DND-41 (cell line): ENCODE results near the gene MSH5.

Source experiments
- ATAC-seq: fragments of 200-7000 bp; cut with Tn5 transposase; 3 replicates; pipeline ENCODE4 v1.9.1; 2021; ENCODE audit warnings: low read depth; ENCODE audit not compliant: insufficient read depth
- DNase-seq: peaks from one replicate; pipeline ENCODE4 v3.0.0-alpha.2; 2020
- H2AFZ ChIP-seq: 2 replicates; pipeline ENCODE4 v1.6.0; 2012; ENCODE audit warnings: low read depth, low read length
- H3K27ac ChIP-seq: 2 replicates; pipeline ENCODE4 v1.5.1; 2012; ENCODE audit warnings: low read length, inconsistent platforms
- H3K27me3 ChIP-seq: fragments of 200-600 bp; sonication (generic); 2 replicates; pipeline ENCODE4 v1.6.0; 2012; ENCODE audit warnings: low read length, mild to moderate bottlenecking, inconsistent platforms; ENCODE audit not compliant: insufficient read depth, poor library complexity
- H3K36me3 ChIP-seq: 2 replicates; pipeline ENCODE4 v1.5.1; 2012; ENCODE audit warnings: low read length, inconsistent platforms; ENCODE audit not compliant: insufficient read depth
- H3K4me1 ChIP-seq: 2 replicates; pipeline ENCODE4 v1.5.1; 2012; ENCODE audit warnings: mild to moderate bottlenecking, low read length; ENCODE audit not compliant: insufficient read depth
- H3K4me2 ChIP-seq: 2 replicates; pipeline ENCODE4 v1.6.0; 2012; ENCODE audit warnings: mild to moderate bottlenecking, moderate library complexity, low read length, inconsistent platforms; ENCODE audit not compliant: insufficient read depth
- H3K4me3 ChIP-seq, 2 experiments: fragments of 200-600 bp in 1 of 2; shearing (Covaris generic) in 1 of 2; 2 replicates each; pipeline ENCODE4 v1.5.1; 2012 to 2016; ENCODE audit warnings: inconsistent platforms in 2 of 2, low read length in 2 of 2, mild to moderate bottlenecking in 2 of 2, low read depth in 1 of 2, moderate library complexity in 1 of 2
- H3K79me2 ChIP-seq: 2 replicates; pipeline ENCODE4 v1.6.0; 2012; ENCODE audit warnings: low read length, inconsistent platforms; ENCODE audit not compliant: insufficient read depth
- H3K9ac ChIP-seq: 2 replicates; pipeline ENCODE4 v1.6.0; 2012; ENCODE audit warnings: low read depth, mild to moderate bottlenecking, inconsistent platforms, low read length, moderate library complexity
- H3K9me3 ChIP-seq: 2 replicates; pipeline ENCODE4 v1.5.1; 2012; ENCODE audit warnings: low read length, moderate library complexity, mild to moderate bottlenecking, inconsistent platforms; ENCODE audit not compliant: insufficient read depth, severe bottlenecking
- H4K20me1 ChIP-seq: 2 replicates; pipeline ENCODE4 v1.6.0; 2012; ENCODE audit warnings: low read length; ENCODE audit not compliant: insufficient read depth
- EZH2 ChIP-seq: IDR thresholded peaks from 3 replicates; pipeline ENCODE4 v1.6.1; 2012; ENCODE audit warnings: borderline replicate concordance, low read depth, mild to moderate bottlenecking, moderate library complexity, low read length, inconsistent platforms; ENCODE audit not compliant: severe bottlenecking
- TF ChIP-seq, protein P1 (sequence below): IDR thresholded peaks from 2 replicates; pipeline ENCODE4 v1.5.1; 2012; ENCODE audit warnings: borderline replicate concordance, low read length, moderate library complexity, mild to moderate bottlenecking; ENCODE audit not compliant: poor library complexity, severe bottlenecking; ENCODE audit errors: extremely low read depth

Gene MSH5

DNA sequence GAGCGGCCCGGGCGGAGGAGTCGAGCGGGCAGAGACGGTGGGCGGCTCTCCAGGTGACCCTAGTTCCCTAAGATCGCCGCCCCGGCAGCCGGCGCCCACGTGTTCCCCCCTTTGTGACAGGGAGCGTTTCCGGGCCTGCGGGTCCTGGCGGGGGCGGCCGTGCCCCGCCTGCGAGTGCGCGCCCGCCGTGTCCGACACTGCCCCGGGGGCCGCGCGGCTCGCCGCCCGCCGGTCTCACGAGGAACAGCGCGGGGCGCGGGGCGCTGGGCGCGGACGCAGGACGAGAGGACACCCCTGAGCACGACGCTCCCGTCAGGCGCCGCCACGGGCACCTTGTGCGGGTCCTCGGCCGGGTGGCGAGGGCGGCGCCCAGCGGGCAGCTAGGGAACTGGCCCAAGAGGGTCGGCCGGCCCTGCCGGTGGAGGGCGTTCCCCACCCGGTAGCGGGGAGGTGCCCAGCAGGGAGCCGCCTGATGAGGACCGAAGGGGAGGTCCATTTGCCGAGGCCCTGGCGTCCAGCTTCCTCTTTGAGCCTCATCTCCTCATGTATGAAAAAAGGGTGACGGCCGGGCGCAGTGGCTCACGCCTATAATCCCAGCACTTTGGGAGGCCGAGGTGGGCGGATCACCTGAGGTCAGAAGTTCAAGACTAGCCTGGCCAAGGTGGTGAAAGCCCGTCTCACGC, 56.0 kb downstream of the MSH5 start, which contains the start of gene VARS1:
Gene VARS1, minus strand, starts transcription at position 137 of the 683 bp plus-strand sequence. CDS start 535 bp downstream, outside the sequence.
- Histone ChIP-seq H4K20me1 (no peaks in the 10 kb centered on the region), H3K9me3 (no peaks in the 10 kb centered on the region), H3K36me3 (peaks cover 45% of the 10 kb centered on the region), H3K9ac (peak within 1 kb of the TSS; percentile 93), H3K79me2 (peaks cover 46% of the 10 kb centered on the region), H3K4me1 (peaks cover 40% of the 10 kb centered on the region), H2AFZ (peak within 1 kb of the TSS; percentile 92), H3K27ac (peak within 1 kb of the TSS; percentile 93), H3K4me3 (peak within 1 kb of the TSS; percentile 97 to 99), H3K4me2 (peak within 1 kb of the TSS; percentile 94), H3K27me3 (no peaks in the 10 kb centered on the region)
- TF ChIP-seq, protein P1, sequence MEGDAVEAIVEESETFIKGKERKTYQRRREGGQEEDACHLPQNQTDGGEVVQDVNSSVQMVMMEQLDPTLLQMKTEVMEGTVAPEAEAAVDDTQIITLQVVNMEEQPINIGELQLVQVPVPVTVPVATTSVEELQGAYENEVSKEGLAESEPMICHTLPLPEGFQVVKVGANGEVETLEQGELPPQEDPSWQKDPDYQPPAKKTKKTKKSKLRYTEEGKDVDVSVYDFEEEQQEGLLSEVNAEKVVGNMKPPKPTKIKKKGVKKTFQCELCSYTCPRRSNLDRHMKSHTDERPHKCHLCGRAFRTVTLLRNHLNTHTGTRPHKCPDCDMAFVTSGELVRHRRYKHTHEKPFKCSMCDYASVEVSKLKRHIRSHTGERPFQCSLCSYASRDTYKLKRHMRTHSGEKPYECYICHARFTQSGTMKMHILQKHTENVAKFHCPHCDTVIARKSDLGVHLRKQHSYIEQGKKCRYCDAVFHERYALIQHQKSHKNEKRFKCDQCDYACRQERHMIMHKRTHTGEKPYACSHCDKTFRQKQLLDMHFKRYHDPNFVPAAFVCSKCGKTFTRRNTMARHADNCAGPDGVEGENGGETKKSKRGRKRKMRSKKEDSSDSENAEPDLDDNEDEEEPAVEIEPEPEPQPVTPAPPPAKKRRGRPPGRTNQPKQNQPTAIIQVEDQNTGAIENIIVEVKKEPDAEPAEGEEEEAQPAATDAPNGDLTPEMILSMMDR = peak; percentile 93
- no peak for TF ChIP-seq EZH2
- peak; percentile 75 for ATAC-seq
- DNase-seq = peak; percentile 84

DNA sequence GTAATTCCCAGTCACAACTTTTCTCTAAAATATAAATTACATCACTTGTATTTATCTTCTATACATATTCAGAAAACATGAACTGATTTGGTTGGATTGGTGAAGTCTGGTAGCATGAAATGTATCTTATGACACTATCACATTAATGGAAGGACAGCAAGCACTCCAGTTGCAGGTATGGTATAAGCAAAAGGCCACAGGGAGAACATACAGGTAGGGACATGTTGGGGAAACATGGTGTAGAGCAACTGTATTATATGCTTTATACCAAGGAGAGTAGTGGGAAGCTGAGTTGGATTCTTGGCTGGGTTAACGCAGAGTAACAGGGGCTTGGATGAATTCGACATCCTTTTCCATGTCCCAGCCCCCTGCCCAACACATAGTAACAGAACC, 57.2 kb downstream of the MSH5 start:
- no peak overlapping the region for H3K9ac ChIP-seq
- no peak for DNase-seq
- H3K4me2 ChIP-seq = no peak overlapping the region
- H3K27ac ChIP-seq = no peak overlapping the region
- H2AFZ ChIP-seq = no peak overlapping the region
- peaks cover 36% of the 10 kb centered on the region for H3K4me1 ChIP-seq
- no peaks in the 10 kb centered on the region for H3K27me3 ChIP-seq
- H3K79me2 ChIP-seq = peaks cover 44% of the 10 kb centered on the region
- TF ChIP-seq, protein P1 = no peak
- no peak for TF ChIP-seq EZH2
- ATAC-seq = no peak
- peaks cover 38% of the 10 kb centered on the region for H3K36me3 ChIP-seq
- H3K9me3 ChIP-seq = no peaks in the 10 kb centered on the region
- H3K4me3 ChIP-seq = no peak overlapping the region
- no peaks in the 10 kb centered on the region for H4K20me1 ChIP-seq

DNA sequence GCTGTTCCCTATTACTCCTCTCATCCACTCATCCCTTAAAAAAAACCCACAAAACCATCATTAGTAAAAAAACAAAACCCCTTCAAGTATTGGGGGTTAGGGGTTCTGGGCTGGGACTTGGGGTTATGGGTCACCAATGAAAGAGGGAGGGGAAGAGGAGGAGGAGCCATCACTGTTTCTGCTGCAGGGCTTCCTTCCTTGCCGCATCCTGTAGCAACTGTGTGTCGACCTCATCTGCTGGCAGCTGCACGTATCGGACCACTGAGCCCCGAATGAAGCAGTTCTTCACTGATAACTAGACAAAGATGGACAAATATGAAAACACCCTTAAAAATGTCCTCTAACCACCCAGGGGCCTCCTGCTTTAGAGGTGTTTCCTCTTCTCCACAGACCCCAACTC, 57.8 kb downstream of the MSH5 start:
- no peak overlapping the region for H3K9ac ChIP-seq
- no peak overlapping the region for H3K4me2 ChIP-seq
- peaks cover 36% of the 10 kb centered on the region for H3K36me3 ChIP-seq

More for the DNA sequence above, 57.8 kb downstream of the MSH5 start:
- no peaks in the 10 kb centered on the region for H3K9me3 ChIP-seq
- H3K79me2 ChIP-seq = peaks cover 41% of the 10 kb centered on the region
- H3K27ac ChIP-seq = no peak overlapping the region
- no peaks in the 10 kb centered on the region for H3K27me3 ChIP-seq
- H3K4me1 ChIP-seq = peaks cover 30% of the 10 kb centered on the region
- TF ChIP-seq EZH2 = no peak
- TF ChIP-seq, protein P1 = no peak
- H3K4me3 ChIP-seq = no peak overlapping the region
- H2AFZ ChIP-seq = no peak overlapping the region
- no peaks in the 10 kb centered on the region for H4K20me1 ChIP-seq
- DNase-seq = peak; percentile 60
- ATAC-seq = 0 out of 3 replicates have a peak, but pooled peaks have one; percentile 36
